K562 (cell line): ENCODE results near the gene ANO1. TPM values are rescaled to one million over a fixed set of nuclear protein-coding genes. Genes with fewer than 3 reads are reported as not detected.

Experiments
- ATAC-seq: fragments of 200-7000 bp; cut with Tn5 transposase; 3 replicates; pipeline ENCODE4 v1.9.1; 2020; ENCODE audit warnings: moderate library complexity
- BruUV-seq: library from RNA; stranded (reverse); fragments of 400-500 nt; replicated peaks from 2 replicates; lab custom pipeline; 2021; lab: Mats Ljungman, UMichigan
- CTCF ChIA-PET: fragments of 300-600 bp; formaldehyde crosslinking; extraction: SDS; loops from one replicate; lab custom pipeline; 2021; ENCODE audit warnings: low intra/inter-chr PET ratio; lab: Yijun Ruan, JAX
- POLR2A ChIA-PET: fragments of 300-600, 350-650 bp; sonication (Branson Sonifier 250); formaldehyde crosslinking; extraction: SDS; loops from one replicate; lab custom pipeline; 2021; ENCODE audit warnings: antibody characterized with exemption, inconsistent platforms; lab: Yijun Ruan, JAX
- DNase-seq, 4 experiments: peaks; one replicate each; pipeline versions ENCODE4 v3.0.0 to v3.0.0-alpha.2; 2011 to 2018; ENCODE audit warnings: low spot score in 3 of 4, mixed read lengths in 3 of 4; ENCODE audit errors: extremely low read depth in 1 of 4
- FAIRE-seq: peaks from 2 replicates; lab custom pipeline; 2011; peaks lifted over from hg19 to GRCh38; lab: Jason Lieb, UNC
- H2AFZ ChIP-seq: 2 replicates; pipeline ENCODE4 v1.6.0; 2011; ENCODE audit warnings: low read depth, low read length, control low read depth, inconsistent platforms
- H3K27ac ChIP-seq: fragments of 200-600 bp; 3 replicates; pipeline ENCODE4 v1.8.0; 2011; ENCODE audit warnings: low read depth, mild to moderate bottlenecking, control low read depth, inconsistent platforms, low read length, moderate library complexity, mixed read lengths; ENCODE audit errors: extremely low read depth
- H3K27me3 ChIP-seq, 2 experiments: fragments of 300-600 bp in 1 of 2; 2 replicates in 1 of 2; 3 replicates in 1 of 2; pipeline versions ENCODE4 v1.6.0 to v1.8.0; 2011; ENCODE audit warnings: inconsistent platforms in 2 of 2, low read length in 2 of 2, mild to moderate bottlenecking in 1 of 2, mixed read lengths in 1 of 2, moderate library complexity in 1 of 2; ENCODE audit not compliant: control insufficient read depth in 2 of 2, insufficient read depth in 2 of 2
- H3K36me3 ChIP-seq: fragments of 300-600 bp; 3 replicates; pipeline ENCODE4 v1.8.0; 2011; ENCODE audit warnings: mild to moderate bottlenecking, low read length, inconsistent platforms; ENCODE audit not compliant: control insufficient read depth, insufficient read depth
- H3K4me1 ChIP-seq, 2 experiments: fragments of 200-600 bp in 1 of 2; replicated peaks in 1 of 2; 2 replicates in 1 of 2; 3 replicates in 1 of 2; pipeline versions ENCODE4 v1.5.1 to v1.8.0; 2011; ENCODE audit warnings: inconsistent platforms in 2 of 2, low read length in 2 of 2, mild to moderate bottlenecking in 1 of 2, mixed read lengths in 1 of 2, moderate library complexity in 1 of 2; ENCODE audit not compliant: control insufficient read depth in 2 of 2, insufficient read depth in 2 of 2
- H3K4me2 ChIP-seq: 2 replicates; pipeline ENCODE4 v1.6.1; 2011; ENCODE audit warnings: low read length, control low read depth, inconsistent platforms, mixed read lengths; ENCODE audit not compliant: insufficient read depth
- H3K4me3 ChIP-seq: fragments of 200-600 bp; sonication (generic), shearing (Covaris generic); 2 replicates; pipeline ENCODE4 v1.5.1; 2016; ENCODE audit warnings: control low read depth, inconsistent platforms
- H3K79me2 ChIP-seq: fragments of 200-600 bp; 3 replicates; pipeline ENCODE4 v1.8.0; 2011; ENCODE audit warnings: low read length, inconsistent platforms; ENCODE audit not compliant: control insufficient read depth, insufficient read depth
- H3K9ac ChIP-seq, 2 experiments: 2 replicates each; pipeline versions ENCODE4 v1.6.0 to v1.6.1; 2011; ENCODE audit warnings: low read depth in 2 of 2, low read length in 2 of 2, control low read depth in 1 of 2, inconsistent platforms in 1 of 2, mild to moderate bottlenecking in 1 of 2, mixed read lengths in 1 of 2; ENCODE audit not compliant: insufficient read depth in 1 of 2
- H3K9me1 ChIP-seq: one replicate; pipeline ENCODE4 v1.6.0; 2011; ENCODE audit warnings: inconsistent platforms, mild to moderate bottlenecking, low read length, moderate library complexity; ENCODE audit not compliant: control insufficient read depth, insufficient read depth
- H3K9me3 ChIP-seq: replicated peaks from 2 replicates; pipeline ENCODE4 v1.5.1; 2011; ENCODE audit warnings: low read depth, low read length, inconsistent platforms; ENCODE audit not compliant: control insufficient read depth, insufficient read depth
- H4K20me1 ChIP-seq: replicated peaks from 2 replicates; pipeline ENCODE4 v1.6.1; 2011; ENCODE audit warnings: low read length, inconsistent platforms, mixed read lengths; ENCODE audit not compliant: control insufficient read depth, insufficient read depth
- BRF1 ChIP-seq: IDR thresholded peaks from 3 replicates; pipeline ENCODE4 v1.6.1; 2011; ENCODE audit warnings: borderline replicate concordance, mild to moderate bottlenecking; ENCODE audit not compliant: insufficient read length; ENCODE audit errors: extremely low read depth
- CAMTA2 ChIP-seq: fragments of 250-450 bp; sonication (Bioruptor Pico); conservative IDR thresholded peaks from 2 replicates; pipeline ENCODE4 v1.5.1; 2022
- FOXA3 ChIP-seq, 2 experiments: fragments of 450-650 bp in 1 of 2; sonication (generic) in 1 of 2; formaldehyde crosslinking; IDR thresholded peaks in 1 of 2; conservative IDR thresholded peaks in 1 of 2; 2 replicates each; pipeline versions ENCODE4 v1.4.0 to v1.8.0; 2020 to 2022; ENCODE audit warnings: mild to moderate bottlenecking in 2 of 2, missing genetic modification reagents in 1 of 2
- HEY1 ChIP-seq: fragments of 250-450 bp; sonication (Bioruptor Pico); IDR thresholded peaks from 2 replicates; pipeline ENCODE4 v1.5.0; 2020; ENCODE audit warnings: mild to moderate bottlenecking, moderate library complexity, borderline replicate concordance
- MCM7 ChIP-seq, 2 experiments: fragments of 450-650 bp; IDR thresholded peaks; 2 replicates each; pipeline ENCODE4 v1.6.1; 2016 to 2018
- SAFB2 ChIP-seq: fragments of 200-400 bp; formaldehyde crosslinking; IDR thresholded peaks from 2 replicates; pipeline ENCODE4 v1.6.1; 2018; ENCODE audit warnings: borderline replicate concordance, low read length, low read depth, moderate library complexity; ENCODE audit not compliant: severe bottlenecking
- SMAD4 ChIP-seq: fragments of 250-450 bp; sonication (Bioruptor Pico); conservative IDR thresholded peaks from 2 replicates; pipeline ENCODE4 v1.8.0; 2021; ENCODE audit warnings: inconsistent platforms, mild to moderate bottlenecking, moderate library complexity
- STAG1 ChIP-seq: sonication (generic); formaldehyde crosslinking; IDR thresholded peaks from 2 replicates; pipeline ENCODE4 v1.5.0; 2020; ENCODE audit warnings: missing genetic modification reagents, borderline replicate concordance
- U2AF2 ChIP-seq: fragments of 200-400 bp; formaldehyde crosslinking; optimal IDR thresholded peaks from 2 replicates; pipeline ENCODE3; 2017; ENCODE audit warnings: low read depth, mild to moderate bottlenecking, low read length
- ZBTB17 ChIP-seq: fragments of 450-650 bp; formaldehyde crosslinking; IDR thresholded peaks from 2 replicates; pipeline ENCODE4 v1.4.0; 2020; ENCODE audit warnings: mild to moderate bottlenecking
- ZBTB7A ChIP-seq: IDR thresholded peaks from 2 replicates; pipeline ENCODE4 v1.6.1; 2011; ENCODE audit warnings: low read depth, mild to moderate bottlenecking, low read length, moderate library complexity, borderline replicate concordance; ENCODE audit not compliant: control insufficient read depth
- ZNF3 ChIP-seq: fragments of 250-450 bp; sonication (Bioruptor Pico); IDR thresholded peaks from 2 replicates; pipeline ENCODE4 v1.5.0; 2021; ENCODE audit warnings: mild to moderate bottlenecking, moderate library complexity
- ZNF347 ChIP-seq: fragments of 450-650 bp; formaldehyde crosslinking; IDR thresholded peaks from 2 replicates; pipeline ENCODE4 v1.4.0; 2020; ENCODE audit warnings: low read depth, mild to moderate bottlenecking, moderate library complexity
- WGBS: fragments of 100-300 bp; shearing (Covaris generic); methylation state at CpG from one replicate; pipeline ENCODE4 v1.1.6; 2016; ENCODE audit warnings: low coverage, mixed read lengths; ENCODE audit not compliant: insufficient coverage; ENCODE audit errors: missing lambda C conversion rate; 5-methylcytosine and 5-hydroxymethylcytosine counted together
- in situ Hi-C: fragments of 300-500 bp; cut with MboI; formaldehyde crosslinking; loops from 4 replicates; pipeline ENCODE4 v1.15.0; 2018; ENCODE audit warnings: inconsistent platforms, mixed read lengths
- intact Hi-C: fragments of 100-400 bp; cut with micrococcal nuclease; formaldehyde crosslinking; loops from 2 replicates; pipeline ENCODE4 v1.14.2; 2022
- polyA plus RNA-seq, 8 experiments: library from polyadenylated mRNA; depleted of rRNA in 4 of 8; stranded (reverse) in 5 of 8; unstranded in 3 of 8; fragments of >200 nt; fragmentation: Nextera tagmentation in 2 of 8; fragmentation: Illumina TruSeq in 1 of 8; extraction: Ambion mirVana in 2 of 8; extraction: Trizol in 1 of 8; gene quantifications; 2 replicates each; pipeline versions ENCODE4 v1.2.1 to v1.2.3, GENCODE V29; 2011 to 2014; ENCODE audit warnings: inconsistent platforms in 1 of 8, missing spikeins in 1 of 8
- total RNA-seq, 7 experiments: library from RNA; depleted of rRNA in 6 of 7; stranded (reverse); fragments of >200 nt in 6 of 7; fragmentation: Illumina TruSeq in 2 of 7; extraction: Trizol in 2 of 7; gene quantifications; 2 replicates each; pipeline versions ENCODE4 v1.2.1 to v1.2.3, GENCODE V29; 2011 to 2021; ENCODE audit warnings: low replicate concordance in 1 of 7
- TF ChIP-seq, protein P1 (sequence below): fragments of 450-650 bp; IDR thresholded peaks from 2 replicates; pipeline ENCODE4 v1.6.1; 2017; ENCODE audit warnings: antibody characterized with exemption

Gene ANO1
- total and polyA plus RNA-seq, 9 of the 15 experiments (the other 6 are each of a cell fraction or from before 2014, with no cell fraction given) = not detected

DNA sequence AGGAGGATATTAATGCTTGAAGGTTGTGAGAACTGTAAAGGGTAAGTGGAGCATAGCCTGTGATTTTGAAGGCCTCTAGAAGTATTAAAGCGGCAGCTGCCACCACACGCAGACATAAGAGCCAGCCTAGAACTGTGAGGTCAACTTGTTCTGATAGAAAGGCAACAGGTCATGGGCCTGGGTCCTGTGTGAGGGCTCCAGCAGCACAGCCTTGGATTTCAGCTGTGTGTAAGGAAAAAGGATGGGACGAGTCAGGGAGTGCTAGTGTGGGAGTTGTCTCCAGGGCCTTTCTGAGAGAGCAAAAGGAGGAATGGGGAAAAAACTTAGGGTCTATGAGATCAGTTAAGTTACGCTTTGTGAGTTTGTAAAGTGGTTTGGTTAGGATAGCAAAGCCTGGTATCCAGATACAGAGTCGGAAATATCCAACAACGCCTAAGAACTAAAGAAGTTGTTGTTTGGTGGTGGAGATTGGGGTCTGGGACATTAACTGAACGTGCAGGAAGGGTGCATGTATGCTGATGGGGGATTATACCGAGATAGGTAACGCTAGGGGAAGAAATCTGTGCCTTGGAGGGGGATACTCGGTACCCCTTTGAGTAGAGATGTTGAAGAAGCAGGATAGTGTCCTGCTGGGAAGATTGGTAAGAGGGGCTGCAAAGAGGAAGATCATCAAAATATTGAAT, 17.4 kb upstream of the ANO1 start:
- ChIA-PET CTCF (no interaction called here), POLR2A (no interaction called here)
- H3K9ac ChIP-seq = no peak overlapping the region
- WGBS = 3% methylated on average over 9 of the region's 10 CpGs
- intact Hi-C loops = no loop called here
- peaks cover 6 to 43% of the 10 kb centered on the region in 2 experiments for H3K27me3 ChIP-seq
- H3K4me3 ChIP-seq = no peak overlapping the region
- H3K9me1 ChIP-seq = no peaks in the 10 kb centered on the region
- no peak for FAIRE-seq
- H2AFZ ChIP-seq = no peak overlapping the region
- H3K79me2 ChIP-seq = no peaks in the 10 kb centered on the region
- BruUV-seq = no TSS peak
- H3K4me2 ChIP-seq = no peak overlapping the region
- no peak for DNase-seq
- H3K4me1 ChIP-seq = no peaks in the 10 kb centered on the region
- H3K9me3 ChIP-seq = no peaks in the 10 kb centered on the region
- H3K36me3 ChIP-seq = no peaks in the 10 kb centered on the region
- ATAC-seq = no peak
- H4K20me1 ChIP-seq = no peaks in the 10 kb centered on the region
- in situ Hi-C loops = no loop called here
- no peak overlapping the region for H3K27ac ChIP-seq
- no peak for TF ChIP-seq SAFB2
- no peak for TF ChIP-seq SMAD4 (CRISPR knock-in tag)
- no peak for TF ChIP-seq ZNF3 (CRISPR knock-in tag)
- TF ChIP-seq ZNF347 (CRISPR knock-in tag) = no peak
- no peak for TF ChIP-seq MCM7 (IDR thresholded peaks at IDR 0.05)
- no peak for TF ChIP-seq ZBTB7A
- no peak for TF ChIP-seq U2AF2
- TF ChIP-seq, protein P1, sequence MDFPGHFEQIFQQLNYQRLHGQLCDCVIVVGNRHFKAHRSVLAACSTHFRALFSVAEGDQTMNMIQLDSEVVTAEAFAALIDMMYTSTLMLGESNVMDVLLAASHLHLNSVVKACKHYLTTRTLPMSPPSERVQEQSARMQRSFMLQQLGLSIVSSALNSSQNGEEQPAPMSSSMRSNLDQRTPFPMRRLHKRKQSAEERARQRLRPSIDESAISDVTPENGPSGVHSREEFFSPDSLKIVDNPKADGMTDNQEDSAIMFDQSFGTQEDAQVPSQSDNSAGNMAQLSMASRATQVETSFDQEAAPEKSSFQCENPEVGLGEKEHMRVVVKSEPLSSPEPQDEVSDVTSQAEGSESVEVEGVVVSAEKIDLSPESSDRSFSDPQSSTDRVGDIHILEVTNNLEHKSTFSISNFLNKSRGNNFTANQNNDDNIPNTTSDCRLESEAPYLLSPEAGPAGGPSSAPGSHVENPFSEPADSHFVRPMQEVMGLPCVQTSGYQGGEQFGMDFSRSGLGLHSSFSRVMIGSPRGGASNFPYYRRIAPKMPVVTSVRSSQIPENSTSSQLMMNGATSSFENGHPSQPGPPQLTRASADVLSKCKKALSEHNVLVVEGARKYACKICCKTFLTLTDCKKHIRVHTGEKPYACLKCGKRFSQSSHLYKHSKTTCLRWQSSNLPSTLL = no peak
- TF ChIP-seq FOXA3 (CRISPR knock-in tag; conservative IDR thresholded peaks at IDR 0.05 in 1 of 2, IDR thresholded peaks at IDR 0.05 in 1 of 2) = no peak
- no peak for TF ChIP-seq STAG1
- TF ChIP-seq CAMTA2 (CRISPR knock-in tag) = no peak
- TF ChIP-seq BRF1 = no peak
- no peak for TF ChIP-seq ZBTB17 (CRISPR knock-in tag)
- no peak for TF ChIP-seq HEY1
